Measurements from ENCODE around the gene ZDHHC24.
"Not testable (repeated sequence)": the region's sequence is repeated elsewhere in the genome, so short reads cannot be mapped to it uniquely, and the experiment has no call there.

ZDHHC24 gene

GRCh38 chr11:66546368-66546965, 619 bp upstream of the ZDHHC24 start, which contains the start of gene ACTN3:
Gene ACTN3 (plus strand): TSS chr11:66546903. CDS start chr11:66546938, 35 bp downstream.
- no peak for DNase-seq (ENCODE audit: low read depth in 2 of 2)

- not testable (repeated sequence) for DNase-seq (ENCODE audit: low read depth in 2 of 2)
Observed at GRCh38 chr11:66544952-66545351, 896 bp downstream of the ZDHHC24 start.

- DNase-seq (ENCODE audit: low read depth in 2 of 2): peak in 1 of 2 donors; percentile 18
Observed at GRCh38 chr11:66543263-66544107, 2.4 kb downstream of the ZDHHC24 start.

GRCh38 chr11:66542362-66542761, 3.5 kb downstream of the ZDHHC24 start:
- DNase-seq (ENCODE audit: low read depth in 2 of 2): no peak

GRCh38 chr11:66541892-66542291, 4.0 kb downstream of the ZDHHC24 start:
- no peak for DNase-seq (ENCODE audit: low read depth in 2 of 2)

GRCh38 chr11:66540598-66540997, 5.2 kb downstream of the ZDHHC24 start:
- DNase-seq (ENCODE audit: low read depth in 2 of 2): not testable (repeated sequence)

- DNase-seq (ENCODE audit: low read depth in 2 of 2): no peak
Observed at GRCh38 chr11:66539870-66540213, 6.0 kb downstream of the ZDHHC24 start.

GRCh38 chr11:66539170-66539869, 6.5 kb downstream of the ZDHHC24 start:
- no peak for DNase-seq (ENCODE audit: low read depth in 2 of 2)

- no peak for DNase-seq (ENCODE audit: low read depth in 2 of 2)
Observed at GRCh38 chr11:66532784-66533183, 13.1 kb downstream of the ZDHHC24 start.

- no peak for DNase-seq (ENCODE audit: low read depth in 2 of 2)
Observed at GRCh38 chr11:66531841-66532240, 14.0 kb downstream of the ZDHHC24 start.

- DNase-seq (ENCODE audit: low read depth in 2 of 2): no peak
Observed at GRCh38 chr11:66530927-66531709, 14.7 kb downstream of the ZDHHC24 start.

- DNase-seq (ENCODE audit: low read depth in 2 of 2): no peak
Observed at GRCh38 chr11:66529655-66530054, 16.2 kb downstream of the ZDHHC24 start.

- no peak for DNase-seq (ENCODE audit: low read depth in 2 of 2)
Observed at GRCh38 chr11:66529069-66529468, 16.8 kb downstream of the ZDHHC24 start.

GRCh38 chr11:66524304-66525040, 21.4 kb downstream of the ZDHHC24 start:
- DNase-seq (ENCODE audit: low read depth in 2 of 2): no peak

GRCh38 chr11:66523611-66524010, 22.2 kb downstream of the ZDHHC24 start:
- no peak for DNase-seq (ENCODE audit: low read depth in 2 of 2)

GRCh38 chr11:66510990-66511339, 34.9 kb downstream of the ZDHHC24 start:
- DNase-seq (ENCODE audit: low read depth in 2 of 2): no peak

- peak; percentile 78 to 79 for DNase-seq (ENCODE audit: low read depth in 2 of 2)
Observed at GRCh38 chr11:66510271-66510989, 35.4 kb downstream of the ZDHHC24 start, which contains the start of gene BBS1. Gene BBS1 (plus strand): TSS chr11:66510635. CDS start chr11:66510660, 25 bp downstream.

- DNase-seq (ENCODE audit: low read depth in 2 of 2): no peak
Observed at GRCh38 chr11:66509131-66509561, 36.7 kb downstream of the ZDHHC24 start.

GRCh38 chr11:66505276-66505816, 40.5 kb downstream of the ZDHHC24 start:
- DNase-seq (ENCODE audit: low read depth in 2 of 2): no peak

- DNase-seq (ENCODE audit: low read depth in 2 of 2): no peak
Observed at GRCh38 chr11:66498506-66498905, 47.3 kb downstream of the ZDHHC24 start.
